ENCODE data around the gene DHRS7.

DNA sequence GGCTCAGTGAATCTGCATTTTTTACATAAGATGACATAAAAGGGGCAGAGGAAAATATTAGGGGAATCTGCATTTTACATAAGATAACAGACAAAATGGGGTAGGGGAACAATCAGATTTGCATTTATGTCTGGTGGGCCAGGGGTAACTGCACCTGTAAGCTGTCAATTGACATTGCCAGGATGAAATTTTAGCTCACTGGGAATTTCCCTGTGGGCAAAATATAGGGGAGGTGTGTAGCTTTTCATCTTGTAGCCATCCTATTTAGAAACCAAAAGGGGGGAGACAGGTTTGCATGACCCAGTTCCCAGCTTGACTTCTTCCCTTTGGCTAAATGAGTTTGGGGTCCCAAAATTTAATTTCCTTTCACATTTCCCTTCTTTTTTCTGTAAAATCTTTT lies 70.0 kb downstream of the DHRS7 start:
- TF ChIP-seq, protein P1, sequence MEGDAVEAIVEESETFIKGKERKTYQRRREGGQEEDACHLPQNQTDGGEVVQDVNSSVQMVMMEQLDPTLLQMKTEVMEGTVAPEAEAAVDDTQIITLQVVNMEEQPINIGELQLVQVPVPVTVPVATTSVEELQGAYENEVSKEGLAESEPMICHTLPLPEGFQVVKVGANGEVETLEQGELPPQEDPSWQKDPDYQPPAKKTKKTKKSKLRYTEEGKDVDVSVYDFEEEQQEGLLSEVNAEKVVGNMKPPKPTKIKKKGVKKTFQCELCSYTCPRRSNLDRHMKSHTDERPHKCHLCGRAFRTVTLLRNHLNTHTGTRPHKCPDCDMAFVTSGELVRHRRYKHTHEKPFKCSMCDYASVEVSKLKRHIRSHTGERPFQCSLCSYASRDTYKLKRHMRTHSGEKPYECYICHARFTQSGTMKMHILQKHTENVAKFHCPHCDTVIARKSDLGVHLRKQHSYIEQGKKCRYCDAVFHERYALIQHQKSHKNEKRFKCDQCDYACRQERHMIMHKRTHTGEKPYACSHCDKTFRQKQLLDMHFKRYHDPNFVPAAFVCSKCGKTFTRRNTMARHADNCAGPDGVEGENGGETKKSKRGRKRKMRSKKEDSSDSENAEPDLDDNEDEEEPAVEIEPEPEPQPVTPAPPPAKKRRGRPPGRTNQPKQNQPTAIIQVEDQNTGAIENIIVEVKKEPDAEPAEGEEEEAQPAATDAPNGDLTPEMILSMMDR (IDR thresholded peaks at IDR 0.05 in 2 of 3, conservative IDR thresholded peaks at IDR 0.05 in 1 of 3; ENCODE audit: control insufficient read depth in 2 of 3, extremely low read depth in 1 of 3, insufficient read depth in 1 of 3, low read depth in 3 of 3, low read length in 3 of 3): no peak
- TF ChIP-seq TARDBP (IDR thresholded peaks at IDR 0.05; ENCODE audit: borderline replicate concordance): no peak
- no peak for TF ChIP-seq CEBPB (IDR thresholded peaks at IDR 0.05; ENCODE audit: borderline replicate concordance in 1 of 2, low read depth in 2 of 2, low read length in 2 of 2)
- TF ChIP-seq JUND (IDR thresholded peaks at IDR 0.05; ENCODE audit: low read depth, low read length): no peak
- TF ChIP-seq PAX5 (IDR thresholded peaks at IDR 0.05; ENCODE audit: borderline replicate concordance, low read depth, low read length): no peak
- no peak for TF ChIP-seq TCF12 (IDR thresholded peaks at IDR 0.05; ENCODE audit: low read depth, low read length)
- TF ChIP-seq EGR1 (IDR thresholded peaks at IDR 0.05; ENCODE audit: borderline replicate concordance in 1 of 2, low read depth in 2 of 2, low read length in 2 of 2): no peak
- TF ChIP-seq SREBF2 (IDR thresholded peaks at IDR 0.05; ENCODE audit: low read length): no peak
- TF ChIP-seq, protein P2, sequence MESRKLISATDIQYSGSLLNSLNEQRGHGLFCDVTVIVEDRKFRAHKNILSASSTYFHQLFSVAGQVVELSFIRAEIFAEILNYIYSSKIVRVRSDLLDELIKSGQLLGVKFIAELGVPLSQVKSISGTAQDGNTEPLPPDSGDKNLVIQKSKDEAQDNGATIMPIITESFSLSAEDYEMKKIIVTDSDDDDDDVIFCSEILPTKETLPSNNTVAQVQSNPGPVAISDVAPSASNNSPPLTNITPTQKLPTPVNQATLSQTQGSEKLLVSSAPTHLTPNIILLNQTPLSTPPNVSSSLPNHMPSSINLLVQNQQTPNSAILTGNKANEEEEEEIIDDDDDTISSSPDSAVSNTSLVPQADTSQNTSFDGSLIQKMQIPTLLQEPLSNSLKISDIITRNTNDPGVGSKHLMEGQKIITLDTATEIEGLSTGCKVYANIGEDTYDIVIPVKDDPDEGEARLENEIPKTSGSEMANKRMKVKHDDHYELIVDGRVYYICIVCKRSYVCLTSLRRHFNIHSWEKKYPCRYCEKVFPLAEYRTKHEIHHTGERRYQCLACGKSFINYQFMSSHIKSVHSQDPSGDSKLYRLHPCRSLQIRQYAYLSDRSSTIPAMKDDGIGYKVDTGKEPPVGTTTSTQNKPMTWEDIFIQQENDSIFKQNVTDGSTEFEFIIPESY (IDR thresholded peaks at IDR 0.05): no peak
- no peak for TF ChIP-seq CBX3 (IDR thresholded peaks at IDR 0.05; ENCODE audit: borderline replicate concordance, low read depth)
- TF ChIP-seq EZH2 (IDR thresholded peaks at IDR 0.05; ENCODE audit: borderline replicate concordance, control insufficient read depth, low read depth, low read length): no peak
- TF ChIP-seq ESRRA (IDR thresholded peaks at IDR 0.05; ENCODE audit: low read length): no peak

All from GM12878 (cell line).